CD14-positive monocyte (primary cell): Measurements from ENCODE around the gene RELCH. TPM values are rescaled to one million over a fixed set of nuclear protein-coding genes. Genes with fewer than 3 reads are reported as not detected.

Experiments
- DNase-seq, 3 donors: peaks; one replicate each; pipeline ENCODE4 v3.0.0-alpha.2; 2011 to 2022
- H2AFZ ChIP-seq: 2 replicates; pipeline ENCODE4 v1.6.0; 2012; ENCODE audit warnings: mild to moderate bottlenecking, low read depth, low read length, inconsistent platforms; ENCODE audit not compliant: insufficient read depth, poor library complexity, severe bottlenecking
- H3K27ac ChIP-seq, 2 donors: 1 replicate in 1 of 2; 2 replicates in 1 of 2; pipeline ENCODE4 v1.5.1; 2012 to 2013; ENCODE audit warnings: low read length in 2 of 2, control low read depth in 1 of 2, inconsistent platforms in 1 of 2, low read depth in 1 of 2, mild to moderate bottlenecking in 1 of 2
- H3K27me3 ChIP-seq, 2 donors: one replicate each; pipeline versions ENCODE4 v1.6.0 to v1.6.1; 2011 to 2013; ENCODE audit warnings: low read length in 2 of 2; ENCODE audit not compliant: control insufficient read depth in 2 of 2, insufficient read depth in 2 of 2
- H3K36me3 ChIP-seq, 2 donors: replicated peaks in 1 of 2; 1 replicate in 1 of 2; 2 replicates in 1 of 2; pipeline versions ENCODE4 v1.5.1 to v1.6.1; 2012 to 2013; ENCODE audit warnings: low read length in 2 of 2, control low read depth in 1 of 2, inconsistent platforms in 1 of 2, mild to moderate bottlenecking in 1 of 2; ENCODE audit not compliant: insufficient read depth in 2 of 2, control insufficient read depth in 1 of 2
- H3K4me1 ChIP-seq, 2 donors: 1 replicate in 1 of 2; 2 replicates in 1 of 2; pipeline versions ENCODE4 v1.5.1 to v1.6.1; 2012 to 2013; ENCODE audit warnings: low read length in 2 of 2, control low read depth in 1 of 2, inconsistent platforms in 1 of 2, mild to moderate bottlenecking in 1 of 2, moderate library complexity in 1 of 2; ENCODE audit not compliant: insufficient read depth in 2 of 2, control insufficient read depth in 1 of 2
- H3K4me2 ChIP-seq: replicated peaks from 2 replicates; pipeline ENCODE3; 2012; ENCODE audit warnings: low read length, moderate library complexity, mild to moderate bottlenecking; ENCODE audit not compliant: poor library complexity, severe bottlenecking; ENCODE audit errors: extremely low read depth
- H3K4me3 ChIP-seq, 3 experiments: fragments of 200-600 bp in 1 of 3; sonication (generic) in 1 of 3; replicated peaks in 1 of 3; 1 replicate in 2 of 3; 2 replicates in 1 of 3; pipeline ENCODE4 v1.5.1; 2011 to 2013; ENCODE audit warnings: low read length in 3 of 3, mild to moderate bottlenecking in 3 of 3, control low read depth in 2 of 3, low read depth in 2 of 3, inconsistent platforms in 1 of 3, moderate library complexity in 1 of 3
- H3K79me2 ChIP-seq: 2 replicates; pipeline ENCODE4 v1.6.0; 2012; ENCODE audit warnings: mild to moderate bottlenecking, control low read depth, inconsistent platforms, low read length, moderate library complexity; ENCODE audit not compliant: insufficient read depth
- H3K9ac ChIP-seq: 2 replicates; pipeline ENCODE4 v1.6.0; 2017; ENCODE audit warnings: low read length, mild to moderate bottlenecking; ENCODE audit not compliant: insufficient read depth, poor library complexity, severe bottlenecking
- H3K9me3 ChIP-seq, 2 donors: replicated peaks in 1 of 2; 1 replicate in 1 of 2; 2 replicates in 1 of 2; pipeline versions ENCODE4 v1.5.1 to v1.6.1; 2012 to 2013; ENCODE audit warnings: low read length in 2 of 2, control low read depth in 1 of 2; ENCODE audit not compliant: control insufficient read depth in 1 of 2, insufficient read depth in 1 of 2
- H4K20me1 ChIP-seq: 2 replicates; pipeline ENCODE4 v1.6.0; 2012; ENCODE audit warnings: mild to moderate bottlenecking, low read length, control low read depth, moderate library complexity; ENCODE audit not compliant: insufficient read depth
- H3K27ac Mint-ChIP-seq, 7 donors: one replicate each; pipeline ENCODE4 v1.8.0; 2020; ENCODE audit warnings: mild to moderate bottlenecking in 7 of 7, mixed read lengths in 7 of 7, moderate library complexity in 6 of 7, inconsistent platforms in 2 of 7
- H3K27me3 Mint-ChIP-seq, 3 donors: one replicate each; pipeline ENCODE4 v1.8.0; 2021 to 2022; ENCODE audit warnings: low read depth in 3 of 3, mild to moderate bottlenecking in 3 of 3, mixed read lengths in 3 of 3, moderate library complexity in 3 of 3, inconsistent platforms in 1 of 3
- H3K36me3 Mint-ChIP-seq, 2 donors: one replicate each; pipeline ENCODE4 v1.8.0; 2020; ENCODE audit warnings: mixed read lengths in 2 of 2, inconsistent platforms in 1 of 2, mild to moderate bottlenecking in 1 of 2
- H3K4me1 Mint-ChIP-seq: one replicate; pipeline ENCODE4 v1.8.0; 2020; ENCODE audit warnings: mild to moderate bottlenecking, mixed read lengths
- H3K4me3 Mint-ChIP-seq, 2 donors: one replicate each; pipeline ENCODE4 v1.8.0; 2020; ENCODE audit warnings: mild to moderate bottlenecking in 2 of 2, mixed read lengths in 2 of 2, moderate library complexity in 1 of 2
- H3K9me3 Mint-ChIP-seq, 7 donors: one replicate each; pipeline ENCODE4 v1.8.0; 2020 to 2022; ENCODE audit warnings: mixed read lengths in 7 of 7, mild to moderate bottlenecking in 6 of 7, moderate library complexity in 6 of 7, inconsistent platforms in 2 of 7
- CTCF ChIP-seq: fragments of 200-600 bp; IDR thresholded peaks from one replicate; pipeline ENCODE4 v1.8.0; 2022; ENCODE audit warnings: antibody characterized with exemption, mild to moderate bottlenecking
- WGBS: methylation state at CpG from one replicate; pipeline ENCODE4 v1.1.5; 2013; ENCODE audit warnings: missing lambda C conversion rate; ENCODE audit not compliant: insufficient coverage; 5-methylcytosine and 5-hydroxymethylcytosine counted together
- intact Hi-C, 2 donors: fragments of 100-400 bp; cut with micrococcal nuclease; formaldehyde crosslinking; loops; one replicate each; pipeline versions ENCODE4 v1.15.0 to v1.15.1; 2023
- polyA plus RNA-seq, 3 donors: library from polyadenylated mRNA; depleted of rRNA in 1 of 3; unstranded in 2 of 3; stranded (reverse) in 1 of 3; fragments of 300-500 nt in 2 of 3; fragments of >200 nt in 1 of 3; fragmentation: Illumina TruSeq in 2 of 3; gene quantifications; 1 replicate in 2 of 3; 2 replicates in 1 of 3; pipeline ENCODE4 v1.2.3, GENCODE V29; 2012 to 2021

RELCH gene
- polyA plus RNA-seq, 3 donors: 3.8 to 30.4 (median 4.9) TPM

DNA sequence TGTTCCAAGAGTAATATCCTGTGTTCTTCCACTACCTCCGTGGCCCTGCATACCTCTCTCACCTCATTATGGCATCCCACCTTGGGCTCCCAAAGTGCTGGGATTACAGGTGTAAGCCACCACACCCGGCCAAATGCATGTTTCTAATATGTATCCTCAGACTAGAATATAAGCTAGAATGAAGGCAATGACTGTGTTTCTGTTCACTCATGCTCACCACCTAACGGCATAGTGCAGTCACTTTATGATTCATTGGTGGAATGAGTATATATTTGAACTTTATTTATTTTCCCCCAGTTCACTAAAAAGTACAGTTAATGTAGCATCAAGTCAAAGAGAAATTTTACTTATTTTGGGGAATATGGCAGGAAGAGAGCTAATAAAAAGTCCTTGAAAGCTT lies 11.5 kb upstream of the RELCH start:
- Histone ChIP-seq H3K9me3 (no peaks in the 10 kb centered on the region), H3K4me2 (no peak overlapping the region), H3K36me3 (no peaks in the 10 kb centered on the region), H3K4me1 (no peaks in the 10 kb centered on the region), H3K4me3 (no peak overlapping the region), H3K9ac (no peak overlapping the region), H3K27ac (no peak overlapping the region), H3K79me2 (peaks cover 14% of the 10 kb centered on the region), H2AFZ (no peak overlapping the region), H4K20me1 (no peaks in the 10 kb centered on the region), H3K27me3 (no peaks in the 10 kb centered on the region)
- H3K27ac Mint-ChIP-seq: peak overlapping the region in 1 of 7 donors; percentile 25
- H3K27me3 Mint-ChIP-seq: no peaks in the 10 kb centered on the region
- H3K9me3 Mint-ChIP-seq: peaks cover 0 to 2% (median 0%) of the 10 kb centered on the region in 7 donors
- no peak overlapping the region for H3K4me3 Mint-ChIP-seq
- DNase-seq: no peak
- no CpG with 5 or more reads among the region's 3 CpGs for WGBS
- TF ChIP-seq CTCF: no peak
- peaks cover 1% of the 10 kb centered on the region for H3K4me1 Mint-ChIP-seq
- H3K36me3 Mint-ChIP-seq: peaks cover 3 to 12% of the 10 kb centered on the region in 2 donors
- intact Hi-C loops: no loop called here

GRCh38 chr18:62177271-62177670 lies 9.8 kb upstream of the RELCH start:
- TF ChIP-seq CTCF: no peak
- Histone ChIP-seq H3K27ac (no peak overlapping the region), H3K9me3 (no peaks in the 10 kb centered on the region), H3K4me1 (peaks cover 0 to 6% of the 10 kb centered on the region in 2 donors), H3K27me3 (no peaks in the 10 kb centered on the region), H4K20me1 (no peaks in the 10 kb centered on the region), H2AFZ (no peak overlapping the region), H3K4me3 (no peak overlapping the region), H3K9ac (no peak overlapping the region), H3K36me3 (no peaks in the 10 kb centered on the region), H3K4me2 (no peak overlapping the region), H3K79me2 (peaks cover 26% of the 10 kb centered on the region)
- DNase-seq: no peak
- no peak overlapping the region for H3K4me3 Mint-ChIP-seq
- intact Hi-C loops: no loop called here
- H3K27me3 Mint-ChIP-seq: no peaks in the 10 kb centered on the region
- WGBS: no CpG with 5 or more reads among the region's 3 CpGs
- peaks cover 0 to 2% (median 0%) of the 10 kb centered on the region in 7 donors for H3K9me3 Mint-ChIP-seq
- H3K27ac Mint-ChIP-seq: no peak overlapping the region
- H3K4me1 Mint-ChIP-seq: peaks cover 8% of the 10 kb centered on the region
- peaks cover 3 to 14% of the 10 kb centered on the region in 2 donors for H3K36me3 Mint-ChIP-seq
